Coronary artery (tissue), 2 donors: ENCODE results near the gene ZNF205.
A peak's percentile ranks its signal among the peaks of the same experiment; 100 is the strongest.

Experiments
- DNase-seq: peaks from one replicate; pipeline ENCODE4 v3.0.0-alpha.2; 2017; ENCODE audit warnings: low spot score
- H3K27ac ChIP-seq, 2 donors: fragments of 200-600 bp; sonication (generic); one replicate each; pipeline ENCODE4 v1.5.1; 2016 to 2019
- H3K4me3 ChIP-seq: fragments of 200-600 bp; sonication (generic); 2 replicates; pipeline ENCODE4 v1.5.1; 2016; ENCODE audit warnings: mild to moderate bottlenecking, moderate library complexity
- CTCF ChIP-seq: fragments of 200-600 bp; sonication (generic); IDR thresholded peaks from one replicate; pipeline ENCODE4 v1.5.1; 2019; ENCODE audit warnings: antibody characterized with exemption

The ZNF205 gene

GRCh38 chr16:3099732-3100499 is 12.5 kb upstream of the ZNF205 start:
- TF ChIP-seq CTCF, result no peak
- Histone ChIP-seq H3K4me3 (peak overlapping the region; percentile 51), H3K27ac (peak overlapping the region in 1 of 2 donors; percentile 28)
- DNase-seq, result no peak

GRCh38 chr16:3101018-3101840 is 11.2 kb upstream of the ZNF205 start:
- peak overlapping the region in 1 of 2 donors; percentile 40 for H3K27ac ChIP-seq
- no peak for DNase-seq
- TF ChIP-seq CTCF, result peak; percentile 24
- no peak overlapping the region for H3K4me3 ChIP-seq

DNA sequence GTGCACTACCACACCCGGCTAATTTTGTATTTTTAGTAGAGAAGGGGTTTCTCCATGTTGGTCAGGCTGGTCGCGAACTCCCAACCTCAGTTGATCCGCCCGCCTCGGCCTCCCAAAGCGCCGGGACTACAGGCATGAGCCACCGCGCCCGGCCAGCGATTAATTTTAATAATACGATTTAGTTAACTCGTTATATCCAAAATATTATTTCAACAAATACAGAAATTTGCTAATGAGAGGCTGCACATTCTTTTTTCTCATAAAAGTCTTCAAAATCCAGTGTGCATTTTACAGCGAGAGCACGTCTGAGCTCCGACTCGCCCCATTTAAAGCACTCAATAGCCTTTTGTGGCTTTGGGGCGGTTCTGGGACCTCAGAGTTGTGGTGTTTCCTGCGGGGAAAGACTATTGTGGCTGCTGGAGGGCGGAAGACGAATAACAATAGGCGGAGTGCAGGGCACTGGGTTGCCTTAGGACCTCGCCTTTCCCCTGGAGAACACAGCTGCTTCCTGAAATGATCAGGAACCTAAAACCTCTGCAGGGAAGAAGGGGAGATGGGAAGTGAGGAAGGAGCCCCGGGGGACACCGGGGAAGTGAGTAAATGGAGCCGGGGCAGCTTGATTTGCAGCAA is 10.4 kb upstream of the ZNF205 start:
- DNase-seq, result no peak
- peak overlapping the region in 1 of 2 donors; percentile 40 for H3K27ac ChIP-seq
- H3K4me3 ChIP-seq, result no peak overlapping the region
- no peak for TF ChIP-seq CTCF

GRCh38 chr16:3106205-3106928 is 6.0 kb upstream of the ZNF205 start:
- peak; percentile 94 for DNase-seq
- Histone ChIP-seq H3K4me3 (peak overlapping the region; percentile 82), H3K27ac (peak overlapping the region; percentile 52 to 72)
- TF ChIP-seq CTCF, result no peak

- Histone ChIP-seq H3K4me3 (peak overlapping the region; percentile 97), H3K27ac (peak overlapping the region; percentile 38 to 76)
- no peak for TF ChIP-seq CTCF
- no peak for DNase-seq
These were observed 642 bp downstream of the ZNF205 start for GRCh38 chr16:3112881-3113574.
